Esophagus squamous epithelium (tissue), 5 donors: Measurements from ENCODE around the gene CD300LG. TPM values are rescaled to one million over a fixed set of nuclear protein-coding genes. Genes with fewer than 3 reads are reported as not detected.
A peak's percentile ranks its signal among the peaks of the same experiment; 100 is the strongest.

Experiments used
- DNase-seq: peaks from one replicate; lab custom pipeline; 2025; lab: John Stamatoyannopoulos, UW
- H3K27ac ChIP-seq, 4 donors: fragments of 200-600 bp; sonication (generic); one replicate each; pipeline ENCODE4 v1.5.1; 2016 to 2019; ENCODE audit warnings: mild to moderate bottlenecking in 1 of 4
- H3K27me3 ChIP-seq, 4 donors: fragments of 200-600 bp; sonication (generic); 1 replicate in 3 of 4; 2 replicates in 1 of 4; pipeline versions ENCODE4 v1.5.1 to v1.6.0; 2017 to 2021; ENCODE audit warnings: antibody characterized with exemption in 1 of 4
- H3K36me3 ChIP-seq, 3 donors: fragments of 200-600 bp; sonication (generic); one replicate each; pipeline ENCODE4 v1.5.1; 2016 to 2019
- H3K4me1 ChIP-seq, 3 donors: fragments of 200-600 bp; sonication (generic); one replicate each; pipeline ENCODE4 v1.5.1; 2017 to 2019
- H3K4me3 ChIP-seq, 4 donors: fragments of 200-600 bp; sonication (generic); 1 replicate in 3 of 4; 2 replicates in 1 of 4; pipeline ENCODE4 v1.5.1; 2016 to 2019; ENCODE audit warnings: mild to moderate bottlenecking in 2 of 4, moderate library complexity in 1 of 4
- H3K9me3 ChIP-seq, 3 donors: fragments of 200-600 bp; sonication (generic); one replicate each; pipeline ENCODE4 v1.5.1; 2016 to 2019
- POLR2A ChIP-seq, 4 donors: fragments of 450-650 bp; IDR thresholded peaks; one replicate each; pipeline ENCODE4 v1.6.1; 2017; ENCODE audit warnings: antibody characterized with exemption in 4 of 4, mild to moderate bottlenecking in 4 of 4, moderate library complexity in 3 of 4
- WGBS, 2 donors: methylation state at CpG; one replicate each; pipeline ENCODE4 v1.1.5; 2018; 5-methylcytosine and 5-hydroxymethylcytosine counted together
- intact Hi-C: fragments of 100-400 bp; cut with DNase I; formaldehyde crosslinking; loops from one replicate; pipeline ENCODE4 v1.15.0; 2022
- total RNA-seq, 4 donors: library from RNA; depleted of rRNA; stranded (reverse); fragments of >200 nt; gene quantifications; one replicate each; pipeline ENCODE4 v1.1.0, GENCODE V29; 2016
- TF ChIP-seq, protein P1 (sequence below), 6 experiments: fragments of 450-650 bp in 4 of 6; fragments of 200-600 bp in 2 of 6; sonication (generic) in 2 of 6; IDR thresholded peaks; one replicate each; pipeline ENCODE4 v1.5.1; 2016 to 2019; ENCODE audit warnings: antibody characterized with exemption in 6 of 6, mild to moderate bottlenecking in 4 of 6, moderate library complexity in 4 of 6
- donor health status: DM: yes; HTN: yes; CAD: no.

The CD300LG gene
- total RNA-seq, 4 donors from 2014 or later, result 0.30 to 2.3 (median 0.94) TPM

DNA sequence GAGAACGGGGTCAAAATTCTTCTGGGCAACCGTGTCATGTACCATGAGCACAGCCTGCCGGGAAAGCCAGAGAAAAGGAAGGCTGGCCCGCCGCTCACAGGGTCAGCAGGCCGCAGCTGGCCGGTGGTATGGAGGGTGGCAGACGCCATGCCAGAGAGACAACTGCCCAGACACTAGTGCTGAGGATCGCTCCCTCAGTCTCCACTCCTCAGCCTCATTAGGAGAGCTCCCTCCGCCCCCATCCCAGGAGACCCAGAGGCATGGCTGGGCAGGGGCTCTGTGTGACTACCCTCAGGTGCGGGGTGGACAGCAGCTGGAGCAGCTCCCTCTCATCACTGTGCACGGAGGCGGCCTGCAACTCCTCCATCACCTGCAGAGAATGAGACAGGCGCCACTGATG is 17.2 kb upstream of the CD300LG start:
- peaks cover 0 to 59% (median 6%) of the 10 kb centered on the region in 3 donors for H3K36me3 ChIP-seq
- H3K4me1 ChIP-seq, result peaks cover 5 to 33% (median 16%) of the 10 kb centered on the region in 3 donors
- TF ChIP-seq, protein P1, sequence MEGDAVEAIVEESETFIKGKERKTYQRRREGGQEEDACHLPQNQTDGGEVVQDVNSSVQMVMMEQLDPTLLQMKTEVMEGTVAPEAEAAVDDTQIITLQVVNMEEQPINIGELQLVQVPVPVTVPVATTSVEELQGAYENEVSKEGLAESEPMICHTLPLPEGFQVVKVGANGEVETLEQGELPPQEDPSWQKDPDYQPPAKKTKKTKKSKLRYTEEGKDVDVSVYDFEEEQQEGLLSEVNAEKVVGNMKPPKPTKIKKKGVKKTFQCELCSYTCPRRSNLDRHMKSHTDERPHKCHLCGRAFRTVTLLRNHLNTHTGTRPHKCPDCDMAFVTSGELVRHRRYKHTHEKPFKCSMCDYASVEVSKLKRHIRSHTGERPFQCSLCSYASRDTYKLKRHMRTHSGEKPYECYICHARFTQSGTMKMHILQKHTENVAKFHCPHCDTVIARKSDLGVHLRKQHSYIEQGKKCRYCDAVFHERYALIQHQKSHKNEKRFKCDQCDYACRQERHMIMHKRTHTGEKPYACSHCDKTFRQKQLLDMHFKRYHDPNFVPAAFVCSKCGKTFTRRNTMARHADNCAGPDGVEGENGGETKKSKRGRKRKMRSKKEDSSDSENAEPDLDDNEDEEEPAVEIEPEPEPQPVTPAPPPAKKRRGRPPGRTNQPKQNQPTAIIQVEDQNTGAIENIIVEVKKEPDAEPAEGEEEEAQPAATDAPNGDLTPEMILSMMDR (IDR thresholded peaks at IDR 0.05), result no peak
- no peak for TF ChIP-seq POLR2A (IDR thresholded peaks at IDR 0.05)
- H3K4me3 ChIP-seq, result no peak overlapping the region
- intact Hi-C loops, result no loop called here
- no peak overlapping the region for H3K27ac ChIP-seq
- DNase-seq, result no peak
- WGBS, 2 donors, result 93 to 100% methylated on average over 1 to 11 of the region's 14 CpGs
- peaks cover 0 to 8% (median 0%) of the 10 kb centered on the region in 4 donors for H3K27me3 ChIP-seq
- H3K9me3 ChIP-seq, result no peaks in the 10 kb centered on the region

DNA sequence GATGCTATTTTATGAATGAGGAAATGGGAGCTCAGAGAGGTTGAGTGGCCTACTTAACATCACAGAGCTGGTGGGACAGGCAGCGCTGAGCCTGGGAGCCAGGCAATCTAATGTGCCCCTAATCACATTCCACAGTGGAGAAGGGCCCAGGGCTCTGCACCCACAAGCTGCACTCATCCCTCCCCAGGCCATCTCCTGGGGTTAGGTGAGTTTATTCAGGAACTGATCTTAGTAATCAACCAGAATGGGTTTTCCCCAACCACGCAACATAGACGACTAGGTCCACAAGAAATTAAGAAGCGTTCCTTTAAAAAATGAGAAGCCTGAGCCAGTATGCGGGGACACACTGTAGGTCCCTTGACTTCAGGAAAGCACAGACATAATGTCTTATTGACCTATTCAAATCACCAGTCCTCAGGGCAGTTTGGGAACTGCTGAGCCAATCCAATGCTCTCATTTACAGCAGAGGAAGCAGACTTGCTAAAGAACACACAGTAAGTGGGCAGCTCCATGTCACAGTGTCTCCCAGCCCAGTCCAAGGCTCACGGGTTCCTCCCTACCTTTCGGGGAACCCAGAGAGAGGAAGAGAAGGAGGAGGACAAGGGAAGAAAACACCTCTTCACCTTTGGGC is 16.4 kb upstream of the CD300LG start:
- Histone ChIP-seq H3K27ac (no peak overlapping the region), H3K9me3 (no peaks in the 10 kb centered on the region), H3K4me1 (peaks cover 5 to 33% (median 16%) of the 10 kb centered on the region in 3 donors), H3K36me3 (peaks cover 0 to 51% (median 6%) of the 10 kb centered on the region in 3 donors), H3K4me3 (no peak overlapping the region), H3K27me3 (peaks cover 0 to 8% (median 0%) of the 10 kb centered on the region in 4 donors)
- DNase-seq, result no peak
- TF ChIP-seq, protein P1 (IDR thresholded peaks at IDR 0.05), result no peak
- TF ChIP-seq POLR2A (IDR thresholded peaks at IDR 0.05), result no peak
- intact Hi-C loops, result no loop called here
- WGBS, 2 donors, result 79% methylated on average over 6 to 7 of the region's 7 CpGs

DNA sequence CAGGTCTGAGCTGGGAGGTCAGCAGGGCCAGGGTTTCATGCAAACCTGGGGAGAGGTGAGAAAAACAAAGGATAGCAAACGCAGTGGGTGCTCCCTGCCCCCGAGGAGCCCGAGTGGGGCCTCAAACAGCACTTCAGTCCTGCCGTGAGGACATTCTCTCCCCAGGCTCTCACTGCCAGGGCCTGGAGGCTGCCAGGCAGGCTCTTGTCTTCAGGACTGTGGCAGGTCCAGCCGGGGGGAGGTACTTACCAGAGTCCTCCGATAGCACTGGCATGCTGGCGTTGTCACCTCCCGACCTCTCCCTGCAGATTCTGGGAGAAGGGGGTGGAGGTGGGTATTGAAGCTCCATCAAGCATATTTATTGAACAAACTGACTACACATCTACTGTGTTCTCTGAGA is 15.3 kb upstream of the CD300LG start:
- Histone ChIP-seq H3K4me3 (peak overlapping the region in 1 of 4 donors; percentile 74), H3K27me3 (peaks cover 0 to 8% (median 0%) of the 10 kb centered on the region in 4 donors), H3K4me1 (peaks cover 5 to 33% (median 16%) of the 10 kb centered on the region in 3 donors), H3K9me3 (no peaks in the 10 kb centered on the region), H3K36me3 (peaks cover 0 to 41% (median 6%) of the 10 kb centered on the region in 3 donors), H3K27ac (peak overlapping the region in 1 of 4 donors; percentile 20)
- WGBS, 2 donors, result 73 to 77% methylated on average over 4 to 8 of the region's 8 CpGs
- TF ChIP-seq, protein P1 (IDR thresholded peaks at IDR 0.05), result no peak
- TF ChIP-seq POLR2A (IDR thresholded peaks at IDR 0.05), result no peak
- intact Hi-C loops, result no loop called here
- DNase-seq, result no peak

DNA sequence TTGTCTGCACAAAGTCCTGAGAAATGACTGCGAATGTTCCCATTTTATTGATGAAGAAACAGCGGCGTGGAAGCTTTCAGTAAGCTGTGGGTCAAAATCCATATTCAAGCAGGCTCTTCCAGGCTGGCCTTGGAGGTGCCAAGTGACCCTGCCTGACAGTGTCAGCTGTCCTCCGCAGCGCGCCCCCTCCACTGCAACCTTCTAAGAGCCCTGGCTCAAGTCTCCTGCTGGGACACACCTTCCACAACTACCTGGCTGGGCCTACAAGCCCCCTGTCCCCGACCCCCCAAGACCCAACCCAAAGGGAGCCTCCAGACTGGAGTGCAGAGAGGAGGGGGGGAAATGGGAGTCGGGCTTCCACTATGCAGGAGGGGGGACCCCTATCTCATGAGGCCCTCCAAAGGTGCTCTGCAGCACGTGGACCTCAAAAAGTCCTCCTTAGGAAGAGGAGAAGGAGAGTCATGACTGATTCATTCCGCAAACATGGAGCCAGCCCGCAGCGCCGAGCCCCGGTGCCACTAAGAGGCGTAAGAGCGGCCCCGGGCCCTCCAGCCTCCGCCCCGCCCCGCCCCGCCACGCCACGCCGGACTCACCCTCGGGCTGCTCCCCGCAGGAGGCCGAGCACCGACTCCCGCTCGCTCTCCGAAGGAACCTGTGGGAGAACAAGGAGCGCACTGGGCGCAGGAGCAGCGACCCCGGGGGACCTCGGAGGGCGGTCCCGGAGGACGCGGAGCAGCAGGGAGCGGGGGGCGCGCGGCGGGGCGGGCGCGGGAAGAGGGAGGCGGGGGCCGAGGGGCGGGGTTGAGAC is 14.6 kb upstream of the CD300LG start:
- Histone ChIP-seq H3K27ac (peak overlapping the region; percentile 68 to 84 (median 79)), H3K4me3 (peak overlapping the region; percentile 60 to 76 (median 72)), H3K36me3 (peaks cover 0 to 34% (median 6%) of the 10 kb centered on the region in 3 donors), H3K4me1 (peaks cover 5 to 33% (median 16%) of the 10 kb centered on the region in 3 donors), H3K9me3 (no peaks in the 10 kb centered on the region), H3K27me3 (peaks cover 0 to 8% (median 0%) of the 10 kb centered on the region in 4 donors)
- intact Hi-C loops, result no loop called here
- 37 to 88% methylated on average over 6 to 12 of the region's 51 CpGs for WGBS, 2 donors
- TF ChIP-seq, protein P1 (IDR thresholded peaks at IDR 0.05), result no peak
- TF ChIP-seq POLR2A (IDR thresholded peaks at IDR 0.05), result no peak
- no peak for DNase-seq
